Activated naive CD4-positive, alpha-beta T cell treated with Interleukin-2 at 50 U/mL for 16 hours (primary cell): ENCODE results near the gene PAK6.
A peak's percentile ranks its signal among the peaks of the same experiment; 100 is the strongest.

Experiments
- DNase-seq: peaks from one replicate; pipeline ENCODE4 v3.0.0-alpha.2; 2020

PAK6 gene

DNA sequence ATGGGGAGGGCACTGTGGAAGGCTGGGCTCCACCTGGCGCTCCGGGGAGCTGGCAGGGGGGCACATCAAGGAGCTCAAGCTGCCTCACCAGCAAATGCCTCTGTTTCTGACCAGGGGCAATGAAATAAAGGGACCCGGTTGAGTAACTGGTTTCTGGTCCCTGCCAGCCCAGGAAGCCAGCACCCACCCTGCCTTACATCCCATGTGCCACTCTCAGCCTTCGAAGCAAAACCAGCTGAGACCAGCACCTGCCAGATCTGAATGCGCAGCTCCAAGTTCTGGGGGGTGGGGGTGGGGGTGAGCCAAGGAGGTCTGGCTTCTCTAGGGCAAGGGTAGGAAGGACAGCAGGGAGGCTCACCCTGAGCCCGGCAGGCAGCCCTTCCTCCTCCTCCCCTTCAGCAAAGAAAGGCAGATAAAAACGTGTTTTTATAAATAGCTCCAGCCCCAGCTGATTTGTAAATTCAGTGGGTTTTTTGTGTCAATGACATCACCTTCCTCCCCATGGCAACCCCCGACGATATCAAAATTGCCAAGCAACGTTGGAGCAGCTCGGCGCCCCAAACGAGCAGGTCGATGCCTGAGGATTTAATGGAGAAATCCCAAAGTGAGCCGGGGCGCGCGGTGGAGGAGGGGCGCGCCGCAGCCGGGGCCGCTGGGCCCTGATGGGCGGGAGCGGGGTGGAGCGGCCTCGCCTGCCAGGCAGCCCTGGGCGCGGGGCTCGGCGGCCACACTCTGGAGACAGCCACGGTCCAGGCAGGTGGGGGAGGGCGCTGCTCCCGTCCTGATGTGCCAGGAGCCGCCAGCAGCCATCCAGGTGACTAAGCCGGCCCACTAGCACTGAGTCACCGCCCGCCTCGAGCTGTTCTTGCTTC, at the start of gene PAK6:
Gene PAK6 (plus strand): TSS at position 532 of the 872 bp plus-strand sequence. CDS start 25,723 bp downstream, outside the sequence.
- peak; percentile 39 for DNase-seq

DNA sequence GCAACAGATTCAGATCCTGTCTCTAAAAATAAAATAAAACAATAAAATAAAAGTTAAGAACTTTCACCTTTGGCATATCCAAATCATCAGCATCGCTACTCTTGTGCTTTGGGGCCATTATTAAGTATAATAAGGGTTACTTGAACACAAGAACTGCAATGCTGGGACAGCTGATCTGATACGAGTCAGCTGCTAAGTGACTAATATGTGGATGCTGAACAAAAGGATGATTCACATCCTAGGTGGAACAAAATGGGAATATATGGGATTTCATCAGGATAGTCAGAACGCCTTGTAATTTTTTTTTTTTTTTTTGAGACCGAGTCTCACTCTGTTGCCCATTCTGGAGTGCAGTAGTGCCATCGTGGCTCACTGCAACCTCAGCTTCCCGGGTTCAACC, 48.3 kb upstream of the PAK6 start:
- DNase-seq = no peak

DNA sequence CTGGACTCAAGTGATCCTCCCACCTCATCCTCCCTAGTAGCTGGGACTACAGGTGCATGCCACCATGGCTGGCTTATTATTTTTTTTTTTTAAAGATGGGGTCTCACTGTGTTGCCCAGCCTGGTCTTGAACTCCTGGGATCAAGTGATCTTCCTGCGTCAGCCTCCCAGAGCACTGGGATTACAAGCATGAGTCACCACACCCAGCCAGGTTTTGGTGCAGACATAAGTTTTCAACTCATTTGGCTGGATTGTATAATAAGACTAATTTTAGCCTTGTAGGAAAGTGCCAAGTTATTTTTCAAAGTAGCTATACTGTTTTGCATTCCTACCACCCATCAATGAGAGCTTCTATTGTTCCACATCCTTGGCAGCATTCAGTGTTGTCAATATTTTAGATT, 45.9 kb upstream of the PAK6 start:
- DNase-seq = no peak

DNA sequence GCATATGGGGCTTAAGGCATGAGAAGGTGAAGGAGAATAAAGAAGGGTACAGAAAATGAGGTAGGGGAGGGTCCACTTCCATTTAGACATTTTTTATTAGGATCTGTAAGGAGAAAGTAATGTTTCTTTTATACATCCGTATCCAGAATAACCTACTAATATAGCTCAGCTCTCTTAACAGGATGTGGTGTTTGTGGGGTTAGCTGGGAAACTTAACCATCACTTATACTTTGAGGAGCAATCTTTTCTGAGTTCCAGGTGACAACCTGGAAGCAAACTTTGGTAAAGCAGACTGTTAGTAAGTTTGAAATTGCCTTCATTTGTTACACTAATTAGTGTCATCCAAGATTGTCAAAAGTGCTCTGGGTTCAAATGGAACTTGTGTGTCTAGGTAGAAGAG, 41.4 kb upstream of the PAK6 start:
- no peak for DNase-seq

GRCh38 chr15:40198355-40199085, 40.3 kb upstream of the PAK6 start:
- DNase-seq = no peak

DNA sequence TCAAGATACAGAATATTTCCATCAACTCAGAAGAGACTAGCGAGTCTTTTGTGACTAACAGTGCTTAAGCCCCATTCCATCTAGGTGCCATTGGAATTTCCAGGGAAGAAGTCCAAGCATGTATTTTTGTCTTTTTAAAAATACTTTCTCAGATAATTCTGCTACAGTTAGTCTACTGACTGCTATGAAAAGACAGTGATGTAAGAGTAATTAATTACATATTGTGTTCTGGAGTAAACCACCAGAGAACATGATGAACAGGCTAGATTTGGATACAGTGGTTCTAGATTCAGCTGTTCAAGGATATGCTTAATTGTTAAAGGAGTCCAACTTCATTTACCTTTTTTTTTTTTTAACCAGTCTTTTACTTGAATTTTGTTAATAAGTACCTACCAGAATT, 34.8 kb upstream of the PAK6 start:
- no peak for DNase-seq

GRCh38 chr15:40217166-40217824, 21.6 kb upstream of the PAK6 start:
- DNase-seq = peak; percentile 38

- no peak for DNase-seq
Observed at GRCh38 chr15:40219801-40220200, 19.1 kb upstream of the PAK6 start.

GRCh38 chr15:40222131-40222530, 16.7 kb upstream of the PAK6 start:
- DNase-seq = no peak

GRCh38 chr15:40226736-40227135, 12.1 kb upstream of the PAK6 start:
- DNase-seq = no peak

DNA sequence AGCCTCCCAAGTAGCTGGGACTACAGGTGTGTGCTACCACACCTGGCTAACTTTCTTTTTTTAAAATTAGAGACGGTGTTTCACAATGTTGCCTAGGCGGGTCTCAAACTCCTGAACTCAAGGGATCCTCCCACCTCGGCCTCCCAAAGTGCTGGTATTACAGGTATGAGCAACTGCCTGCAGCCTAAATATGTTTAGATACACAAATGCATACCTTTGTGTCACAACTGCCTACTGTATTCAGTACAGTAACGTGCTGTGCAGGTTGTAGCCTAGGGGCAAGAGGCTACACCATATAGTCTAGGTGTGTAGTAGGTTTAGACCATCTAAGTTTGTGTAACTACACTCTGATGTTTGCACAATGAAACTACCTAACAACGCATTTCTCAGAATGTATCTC, 9.5 kb upstream of the PAK6 start:
- no peak for DNase-seq

- DNase-seq = no peak
Observed at GRCh38 chr15:40229956-40230355, 8.9 kb upstream of the PAK6 start.

DNA sequence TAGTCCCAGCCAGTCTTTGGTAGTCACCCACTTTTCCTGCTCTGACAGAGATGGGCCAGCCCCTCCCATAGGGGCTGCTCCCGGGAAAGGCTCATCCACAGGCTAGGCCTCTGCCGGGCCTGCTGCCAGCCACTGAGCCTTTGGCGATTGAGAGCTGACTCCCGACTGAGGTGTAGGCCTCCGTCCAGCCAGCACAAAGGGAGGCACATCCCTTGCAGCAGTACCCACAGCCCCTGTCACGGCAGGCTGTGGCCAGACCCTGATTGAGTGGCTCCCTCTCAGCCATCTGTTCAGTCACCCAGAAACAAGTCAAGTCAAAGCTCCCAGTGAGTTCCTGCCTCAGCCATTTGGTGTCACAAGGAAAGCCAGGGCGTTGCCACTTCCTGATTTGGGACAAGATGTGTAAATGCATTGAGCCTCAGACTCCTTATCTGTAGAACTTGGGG, 6.2 kb upstream of the PAK6 start:
- no peak for DNase-seq

- DNase-seq = no peak
Observed at GRCh38 chr15:40233727-40234577, 4.9 kb upstream of the PAK6 start.

GRCh38 chr15:40234783-40235182, 4.1 kb upstream of the PAK6 start:
- DNase-seq = no peak

GRCh38 chr15:40235201-40235885, 3.5 kb upstream of the PAK6 start:
- no peak for DNase-seq

GRCh38 chr15:40239404-40239692, 485 bp downstream of the PAK6 start:
- no peak for DNase-seq

DNA sequence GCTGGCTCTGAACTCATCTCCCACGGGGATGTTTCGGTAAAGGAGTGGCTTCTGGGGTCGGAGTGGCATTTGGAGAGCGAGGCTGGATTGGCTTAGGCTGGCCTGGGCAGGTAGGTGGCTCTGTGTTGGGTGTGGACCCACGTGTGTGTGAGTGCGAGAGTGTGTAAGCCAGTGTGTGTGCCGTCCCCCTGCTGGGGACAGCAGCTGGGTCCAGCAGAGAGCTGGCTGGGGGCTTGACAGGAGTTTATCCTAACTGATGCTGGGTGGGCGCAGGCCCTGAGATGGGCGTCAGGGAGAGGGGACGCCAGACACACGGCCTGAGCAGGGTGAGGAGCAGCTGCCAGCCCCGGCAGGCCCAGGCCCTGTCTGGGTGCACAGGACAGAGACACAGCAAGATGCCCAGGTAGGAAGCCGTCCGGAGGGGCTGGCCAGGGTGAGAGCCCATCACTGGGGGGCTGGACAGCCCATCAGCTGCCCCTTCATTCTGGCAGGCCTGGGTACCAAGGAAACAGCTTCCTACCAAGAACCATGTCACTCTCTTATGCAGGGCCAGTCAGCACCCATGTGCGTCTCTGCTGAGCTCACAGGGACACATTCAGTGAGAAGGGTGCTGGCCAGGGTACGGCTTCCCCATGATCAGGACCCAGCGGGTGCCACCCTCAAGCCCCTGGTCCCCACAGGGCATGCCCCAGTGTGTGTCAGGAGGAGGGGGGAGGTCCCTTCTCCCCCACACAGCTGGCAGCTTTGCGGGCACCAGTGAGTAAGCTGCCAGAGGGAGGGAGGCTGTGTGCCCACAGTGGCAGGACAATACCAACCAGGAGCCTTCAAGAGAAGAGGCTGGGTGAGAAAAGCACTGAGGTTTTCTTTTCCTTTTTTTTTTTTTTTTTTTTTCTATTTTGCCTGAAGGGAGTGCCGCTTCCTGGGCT, 1.1 kb downstream of the PAK6 start:
- DNase-seq = no peak

DNA sequence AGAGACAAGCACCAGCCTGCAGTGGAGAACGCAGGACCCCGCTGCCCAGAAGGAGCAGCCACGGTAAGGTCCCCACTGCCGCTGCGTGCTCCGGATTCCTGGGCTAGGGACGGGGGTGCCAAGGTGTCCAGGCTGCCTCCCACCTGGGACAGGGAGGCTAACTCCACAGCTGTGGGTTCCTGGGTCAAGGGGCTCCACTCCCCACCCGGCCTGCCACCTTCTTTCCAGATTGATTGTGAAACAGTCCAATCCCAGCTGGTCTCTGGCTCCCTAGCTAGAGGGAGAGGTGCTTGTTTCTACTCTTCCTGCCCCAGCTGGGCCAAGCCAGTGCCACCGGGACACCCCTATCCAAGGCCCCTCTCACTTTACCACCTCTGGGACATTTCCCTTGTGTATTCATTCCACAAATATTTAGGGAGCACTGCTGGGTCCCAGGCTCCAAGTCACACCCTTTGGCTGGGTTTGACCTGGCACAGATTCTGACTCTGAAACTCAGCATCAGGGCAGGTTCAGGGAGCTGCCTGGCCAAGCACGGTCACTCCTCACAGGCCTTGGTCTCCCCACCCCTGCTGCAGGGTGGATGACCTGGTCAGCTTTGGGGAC, 1.9 kb downstream of the PAK6 start:
- DNase-seq = no peak
